ENCODE data around the gene MORC3.
"Not testable (repeated sequence)": the region's sequence is repeated elsewhere in the genome, so short reads cannot be mapped to it uniquely, and the experiment has no call there.

Gene MORC3

GRCh38 chr21:36297938-36298572, 21.9 kb upstream of the MORC3 start:
- Histone ChIP-seq H3K27me3 (replicated peaks; ENCODE audit: control insufficient read depth, insufficient read depth, low read length, poor library complexity, severe bottlenecking) (no peaks in the 10 kb centered on the region), H3K4me3 (ENCODE audit: insufficient read depth, low read depth, low read length, poor library complexity, severe bottlenecking) (peak overlapping the region; percentile 46), H3K4me1 (ENCODE audit: control insufficient read depth, insufficient read depth, low read length, poor library complexity, severe bottlenecking) (peaks cover 23% of the 10 kb centered on the region), H3K9me3 (ENCODE audit: control insufficient read depth, low read length) (no peaks in the 10 kb centered on the region), H3K27ac (ENCODE audit: insufficient read depth, low read length, poor library complexity, severe bottlenecking) (peak overlapping the region; percentile 88), H3K36me3 (ENCODE audit: control insufficient read depth, insufficient read depth, low read length) (no peaks in the 10 kb centered on the region)
- peak; percentile 47 to 68 (median 57) for DNase-seq

DNA sequence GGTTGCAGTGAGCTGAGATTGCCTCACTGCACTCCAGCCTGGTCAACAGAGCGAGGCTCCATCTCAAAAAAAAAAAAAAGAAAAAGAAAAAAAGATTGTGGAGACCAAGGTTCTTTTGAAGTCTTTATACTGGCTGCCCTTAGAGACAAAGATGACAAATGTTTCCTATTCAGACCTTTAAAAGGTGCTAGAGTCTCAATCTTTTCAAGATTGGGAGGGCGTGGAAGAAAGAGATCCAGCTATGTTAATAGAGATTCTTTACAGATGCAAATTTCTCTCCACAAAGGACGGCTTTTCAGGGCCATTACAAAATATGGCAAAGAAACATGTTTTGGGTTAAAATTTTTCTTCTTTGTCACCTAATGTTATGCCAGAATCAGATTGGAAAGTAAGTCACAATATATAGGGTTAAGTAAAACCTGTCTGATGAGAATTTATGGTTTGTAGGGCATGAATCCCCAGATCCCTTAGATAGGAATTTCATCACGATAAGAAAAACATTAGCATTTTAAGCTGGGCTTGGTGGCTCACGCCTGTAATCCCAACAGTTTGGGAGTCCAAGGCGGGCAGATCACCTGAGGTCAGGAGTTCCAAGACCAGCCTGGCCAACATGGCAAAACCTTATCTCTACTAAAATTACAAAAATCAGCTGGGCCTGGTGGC, 13.0 kb upstream of the MORC3 start:
- no peak overlapping the region for H3K4me3 ChIP-seq (ENCODE audit: insufficient read depth, low read depth, low read length, poor library complexity, severe bottlenecking)
- DNase-seq: no peak
- no peak overlapping the region for H3K27ac ChIP-seq (ENCODE audit: insufficient read depth, low read length, poor library complexity, severe bottlenecking)
- no peaks in the 10 kb centered on the region for H3K27me3 ChIP-seq (replicated peaks; ENCODE audit: control insufficient read depth, insufficient read depth, low read length, poor library complexity, severe bottlenecking)
- no peaks in the 10 kb centered on the region for H3K36me3 ChIP-seq (ENCODE audit: control insufficient read depth, insufficient read depth, low read length)
- peaks cover 3% of the 10 kb centered on the region for H3K9me3 ChIP-seq (ENCODE audit: control insufficient read depth, low read length)
- H3K4me1 ChIP-seq (ENCODE audit: control insufficient read depth, insufficient read depth, low read length, poor library complexity, severe bottlenecking): no peaks in the 10 kb centered on the region

GRCh38 chr21:36310016-36310415, 10.0 kb upstream of the MORC3 start:
- no peak overlapping the region for H3K27ac ChIP-seq (ENCODE audit: insufficient read depth, low read length, poor library complexity, severe bottlenecking)
- H3K4me1 ChIP-seq (ENCODE audit: control insufficient read depth, insufficient read depth, low read length, poor library complexity, severe bottlenecking): no peaks in the 10 kb centered on the region
- peaks cover 3% of the 10 kb centered on the region for H3K9me3 ChIP-seq (ENCODE audit: control insufficient read depth, low read length)
- H3K36me3 ChIP-seq (ENCODE audit: control insufficient read depth, insufficient read depth, low read length): no peaks in the 10 kb centered on the region
- no peak for DNase-seq
- no peaks in the 10 kb centered on the region for H3K27me3 ChIP-seq (replicated peaks; ENCODE audit: control insufficient read depth, insufficient read depth, low read length, poor library complexity, severe bottlenecking)
- H3K4me3 ChIP-seq (ENCODE audit: insufficient read depth, low read depth, low read length, poor library complexity, severe bottlenecking): no peak overlapping the region

- H3K4me3 ChIP-seq (ENCODE audit: insufficient read depth, low read depth, low read length, poor library complexity, severe bottlenecking); H3K27ac ChIP-seq (ENCODE audit: insufficient read depth, low read length, poor library complexity, severe bottlenecking); H3K36me3 ChIP-seq (ENCODE audit: control insufficient read depth, insufficient read depth, low read length); H3K9me3 ChIP-seq (ENCODE audit: control insufficient read depth, low read length); DNase-seq; H3K27me3 ChIP-seq (replicated peaks; ENCODE audit: control insufficient read depth, insufficient read depth, low read length, poor library complexity, severe bottlenecking); H3K4me1 ChIP-seq (ENCODE audit: control insufficient read depth, insufficient read depth, low read length, poor library complexity, severe bottlenecking): not testable (repeated sequence)
Measured at GRCh38 chr21:36313446-36313845, 6.6 kb upstream of the MORC3 start.

DNA sequence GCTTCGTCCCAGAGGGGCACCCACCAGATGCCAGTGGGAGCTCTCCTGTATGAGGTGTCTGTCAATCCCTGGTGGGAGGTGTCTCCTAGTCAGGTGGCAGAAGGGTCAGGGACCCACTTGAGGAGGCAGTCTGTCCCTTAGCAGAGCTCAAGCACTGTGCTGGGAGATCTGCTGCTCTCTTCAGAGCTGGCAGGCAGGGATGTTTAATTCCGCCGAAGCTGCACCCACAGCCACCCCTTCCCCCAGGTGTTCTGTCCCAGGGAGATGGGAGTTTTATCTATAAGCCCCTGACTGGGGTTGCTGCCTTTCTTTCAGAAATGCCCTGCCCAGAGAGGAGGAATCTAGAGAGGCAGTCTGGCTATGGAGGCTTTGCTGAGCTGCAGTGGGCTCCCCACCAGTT, 4.0 kb upstream of the MORC3 start:
- DNase-seq: not testable (repeated sequence)

GRCh38 chr21:36316872-36317484, 3.0 kb upstream of the MORC3 start:
- DNase-seq: no peak
- Histone ChIP-seq H3K36me3 (ENCODE audit: control insufficient read depth, insufficient read depth, low read length) (no peaks in the 10 kb centered on the region), H3K27me3 (replicated peaks; ENCODE audit: control insufficient read depth, insufficient read depth, low read length, poor library complexity, severe bottlenecking) (no peaks in the 10 kb centered on the region), H3K9me3 (ENCODE audit: control insufficient read depth, low read length) (no peaks in the 10 kb centered on the region), H3K4me3 (ENCODE audit: insufficient read depth, low read depth, low read length, poor library complexity, severe bottlenecking) (no peak overlapping the region), H3K27ac (ENCODE audit: insufficient read depth, low read length, poor library complexity, severe bottlenecking) (no peak overlapping the region), H3K4me1 (ENCODE audit: control insufficient read depth, insufficient read depth, low read length, poor library complexity, severe bottlenecking) (peaks cover 7% of the 10 kb centered on the region)

More for the DNA sequence above, 4.0 kb upstream of the MORC3 start:
- not testable (repeated sequence) for H3K27ac ChIP-seq (ENCODE audit: insufficient read depth, low read length, poor library complexity, severe bottlenecking); H3K9me3 ChIP-seq (ENCODE audit: control insufficient read depth, low read length); H3K4me3 ChIP-seq (ENCODE audit: insufficient read depth, low read depth, low read length, poor library complexity, severe bottlenecking); H3K4me1 ChIP-seq (ENCODE audit: control insufficient read depth, insufficient read depth, low read length, poor library complexity, severe bottlenecking); H3K36me3 ChIP-seq (ENCODE audit: control insufficient read depth, insufficient read depth, low read length); H3K27me3 ChIP-seq (replicated peaks; ENCODE audit: control insufficient read depth, insufficient read depth, low read length, poor library complexity, severe bottlenecking)

DNA sequence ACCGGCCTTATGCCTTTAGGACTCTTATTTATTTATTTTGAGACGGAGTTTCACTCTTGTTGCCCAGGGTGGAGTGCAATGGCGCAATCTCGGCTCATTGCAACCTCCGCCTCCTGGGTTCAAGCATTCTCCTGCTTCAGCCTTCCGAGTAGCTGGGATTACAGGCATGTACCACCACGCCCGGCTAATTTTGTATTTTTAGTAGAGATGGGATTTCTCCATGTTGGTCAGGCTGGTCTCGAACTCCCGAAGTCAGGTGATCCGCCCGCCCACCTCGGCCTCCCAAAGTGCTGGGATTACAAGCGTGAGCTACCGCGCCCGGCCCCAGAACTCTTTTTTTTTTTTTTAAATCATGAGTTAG, 611 bp upstream of the MORC3 start:
- Histone ChIP-seq H3K4me1 (ENCODE audit: control insufficient read depth, insufficient read depth, low read length, poor library complexity, severe bottlenecking) (peaks cover 15% of the 10 kb centered on the region), H3K27ac (ENCODE audit: insufficient read depth, low read length, poor library complexity, severe bottlenecking) (peak overlapping the region; percentile 93), H3K4me3 (ENCODE audit: insufficient read depth, low read depth, low read length, poor library complexity, severe bottlenecking) (peak overlapping the region; percentile 91)
- not testable (repeated sequence) for DNase-seq; H3K9me3 ChIP-seq (ENCODE audit: control insufficient read depth, low read length); H3K36me3 ChIP-seq (ENCODE audit: control insufficient read depth, insufficient read depth, low read length); H3K27me3 ChIP-seq (replicated peaks; ENCODE audit: control insufficient read depth, insufficient read depth, low read length, poor library complexity, severe bottlenecking)

- peak in 1 of 3 donors; percentile 46 for DNase-seq
- peak overlapping the region; percentile 91 for H3K4me3 ChIP-seq (ENCODE audit: insufficient read depth, low read depth, low read length, poor library complexity, severe bottlenecking)
Measured at GRCh38 chr21:36320421-36321324, 676 bp downstream of the MORC3 start.

GRCh38 chr21:36321325-36322082, 1.5 kb downstream of the MORC3 start:
- Histone ChIP-seq H3K27me3 (replicated peaks; ENCODE audit: control insufficient read depth, insufficient read depth, low read length, poor library complexity, severe bottlenecking) (no peaks in the 10 kb centered on the region), H3K4me3 (ENCODE audit: insufficient read depth, low read depth, low read length, poor library complexity, severe bottlenecking) (peak overlapping the region; percentile 91), H3K27ac (ENCODE audit: insufficient read depth, low read length, poor library complexity, severe bottlenecking) (peak overlapping the region; percentile 93), H3K36me3 (ENCODE audit: control insufficient read depth, insufficient read depth, low read length) (peaks cover 16% of the 10 kb centered on the region), H3K4me1 (ENCODE audit: control insufficient read depth, insufficient read depth, low read length, poor library complexity, severe bottlenecking) (peaks cover 15% of the 10 kb centered on the region), H3K9me3 (ENCODE audit: control insufficient read depth, low read length) (no peaks in the 10 kb centered on the region)
- no peak for DNase-seq

More at GRCh38 chr21:36320421-36321324, 676 bp downstream of the MORC3 start:
- no peaks in the 10 kb centered on the region for H3K9me3 ChIP-seq (ENCODE audit: control insufficient read depth, low read length)
- peak overlapping the region; percentile 93 for H3K27ac ChIP-seq (ENCODE audit: insufficient read depth, low read length, poor library complexity, severe bottlenecking)
- H3K27me3 ChIP-seq (replicated peaks; ENCODE audit: control insufficient read depth, insufficient read depth, low read length, poor library complexity, severe bottlenecking): no peaks in the 10 kb centered on the region
- peaks cover 16% of the 10 kb centered on the region for H3K36me3 ChIP-seq (ENCODE audit: control insufficient read depth, insufficient read depth, low read length)
- H3K4me1 ChIP-seq (ENCODE audit: control insufficient read depth, insufficient read depth, low read length, poor library complexity, severe bottlenecking): peaks cover 15% of the 10 kb centered on the region
